Liver (tissue), 9 donors: Measurements from ENCODE around the gene WNT4. TPM values are rescaled to one million over a fixed set of nuclear protein-coding genes. Genes with fewer than 3 reads are reported as not detected.
A peak's percentile ranks its signal among the peaks of the same experiment; 100 is the strongest.

Experiments used
- DNase-seq: peaks from one replicate; pipeline ENCODE4 v3.0.0-alpha.2; 2017; ENCODE audit warnings: low spot score
- H3K27ac ChIP-seq, 2 donors: one replicate each; pipeline ENCODE4 v1.7.0; 2013; ENCODE audit warnings: inconsistent platforms in 2 of 2, low read length in 2 of 2, control low read depth in 1 of 2, low read depth in 1 of 2, mild to moderate bottlenecking in 1 of 2
- H3K27me3 ChIP-seq, 4 donors: one replicate each; pipeline versions ENCODE4 v1.6.1 to v1.7.0; 2013; ENCODE audit warnings: low read length in 3 of 4, inconsistent platforms in 1 of 4, mild to moderate bottlenecking in 1 of 4, moderate library complexity in 1 of 4; ENCODE audit not compliant: control insufficient read depth in 4 of 4, insufficient read depth in 4 of 4
- H3K36me3 ChIP-seq, 4 donors: one replicate each; pipeline versions ENCODE4 v1.6.1 to v1.7.0; 2013; ENCODE audit warnings: low read length in 3 of 4, mild to moderate bottlenecking in 3 of 4, low read depth in 1 of 4, moderate library complexity in 1 of 4; ENCODE audit not compliant: control insufficient read depth in 4 of 4, insufficient read depth in 3 of 4
- H3K4me1 ChIP-seq, 4 donors: one replicate each; pipeline versions ENCODE4 v1.6.1 to v1.7.0; 2013; ENCODE audit warnings: low read length in 3 of 4, mild to moderate bottlenecking in 3 of 4, moderate library complexity in 1 of 4; ENCODE audit not compliant: control insufficient read depth in 4 of 4, insufficient read depth in 4 of 4
- H3K4me3 ChIP-seq, 3 donors: one replicate each; pipeline versions ENCODE4 v1.6.1 to v1.7.0; 2013; ENCODE audit warnings: low read length in 3 of 3, control low read depth in 1 of 3, low read depth in 1 of 3, mild to moderate bottlenecking in 1 of 3
- H3K9ac ChIP-seq, 2 donors: one replicate each; pipeline ENCODE4 v1.7.0; 2013; ENCODE audit warnings: low read length in 2 of 2, mild to moderate bottlenecking in 2 of 2, moderate library complexity in 2 of 2, control low read depth in 1 of 2, low read depth in 1 of 2
- H3K9me3 ChIP-seq, 4 donors: one replicate each; pipeline versions ENCODE4 v1.6.1 to v1.7.0; 2013; ENCODE audit warnings: low read length in 3 of 4; ENCODE audit not compliant: control insufficient read depth in 4 of 4
- ATF3 ChIP-seq: IDR thresholded peaks from 2 replicates; pipeline ENCODE4 v1.6.1; 2016; ENCODE audit warnings: antibody characterized with exemption
- EGR1 ChIP-seq, 2 donors: IDR thresholded peaks; 2 replicates each; pipeline ENCODE4 v1.6.1; 2016 to 2018; ENCODE audit warnings: antibody characterized with exemption in 2 of 2, low read depth in 2 of 2
- FOXA1 ChIP-seq: IDR thresholded peaks from 2 replicates; pipeline ENCODE4 v1.6.1; 2016; ENCODE audit warnings: antibody characterized with exemption
- FOXA2 ChIP-seq: IDR thresholded peaks from 2 replicates; pipeline ENCODE4 v1.6.1; 2016; ENCODE audit warnings: antibody characterized with exemption
- GABPA ChIP-seq, 2 donors: IDR thresholded peaks in 1 of 2; conservative IDR thresholded peaks in 1 of 2; 2 replicates each; pipeline ENCODE4 v1.6.1; 2016; ENCODE audit warnings: antibody characterized with exemption in 2 of 2, mild to moderate bottlenecking in 1 of 2, moderate library complexity in 1 of 2
- HNF4A ChIP-seq, 2 donors: conservative IDR thresholded peaks; 2 replicates each; pipeline ENCODE4 v1.6.1; 2016; ENCODE audit warnings: antibody characterized with exemption in 2 of 2, mild to moderate bottlenecking in 2 of 2
- HNF4G ChIP-seq: IDR thresholded peaks from 2 replicates; pipeline ENCODE4 v1.6.1; 2016; ENCODE audit warnings: antibody characterized with exemption
- JUND ChIP-seq, 2 donors: IDR thresholded peaks; 2 replicates each; pipeline ENCODE4 v1.6.1; 2016; ENCODE audit warnings: antibody characterized with exemption in 2 of 2
- NR2F2 ChIP-seq: IDR thresholded peaks from 2 replicates; pipeline ENCODE4 v1.6.1; 2016; ENCODE audit warnings: antibody characterized with exemption
- RAD21 ChIP-seq, 2 donors: IDR thresholded peaks; 2 replicates each; pipeline ENCODE4 v1.6.1; 2016; ENCODE audit warnings: antibody characterized with exemption in 2 of 2, mild to moderate bottlenecking in 2 of 2
- REST ChIP-seq: IDR thresholded peaks from 2 replicates; pipeline ENCODE4 v1.6.1; 2016; ENCODE audit warnings: antibody characterized with exemption, mild to moderate bottlenecking
- RXRA ChIP-seq, 2 donors: IDR thresholded peaks; 2 replicates each; pipeline ENCODE4 v1.6.1; 2017 to 2018; ENCODE audit warnings: antibody characterized with exemption in 2 of 2, mild to moderate bottlenecking in 1 of 2
- SP1 ChIP-seq: IDR thresholded peaks from 2 replicates; pipeline ENCODE4 v1.6.1; 2018; ENCODE audit warnings: antibody characterized with exemption, mild to moderate bottlenecking
- TAF1 ChIP-seq: conservative IDR thresholded peaks from 2 replicates; pipeline ENCODE4 v1.6.1; 2016; ENCODE audit warnings: antibody characterized with exemption, mild to moderate bottlenecking
- YY1 ChIP-seq: IDR thresholded peaks from 2 replicates; pipeline ENCODE4 v1.6.1; 2016; ENCODE audit warnings: antibody characterized with exemption, mild to moderate bottlenecking
- ZBTB33 ChIP-seq: IDR thresholded peaks from 2 replicates; pipeline ENCODE4 v1.6.1; 2016; ENCODE audit warnings: antibody characterized with exemption
- WGBS: extraction: QIAGEN DNeasy Blood & Tissue Kit; methylation state at CpG from one replicate; pipeline ENCODE4 v1.1.7; 2013; 5-methylcytosine and 5-hydroxymethylcytosine counted together
- polyA plus RNA-seq, 2 donors: library from polyadenylated mRNA; stranded (reverse) in 1 of 2; unstranded in 1 of 2; fragments of 200-250 nt in 1 of 2; fragments of >200 nt in 1 of 2; fragmentation: Nextera tagmentation in 1 of 2; extraction: Ambion mirVana in 1 of 2; gene quantifications; one replicate each; pipeline versions ENCODE4 v1.2.1 to v1.2.3, GENCODE V29; 2013 to 2015
- total RNA-seq, 2 donors: library from RNA; depleted of rRNA; stranded (reverse); fragments of >200 nt; gene quantifications; one replicate each; pipeline ENCODE4 v1.2.3, GENCODE V29; 2014
- TF ChIP-seq, protein P1 (sequence below): IDR thresholded peaks from 2 replicates; pipeline ENCODE4 v1.6.1; 2016; ENCODE audit warnings: antibody characterized with exemption
- TF ChIP-seq, protein P2 (sequence below): fragments of 150-350 bp; IDR thresholded peaks from 2 replicates; pipeline ENCODE4 v1.5.1; 2017; ENCODE audit warnings: improper control_type of control experiment, low read depth, low read length; ENCODE audit not compliant: missing input control
- donor health status: healthy.
- donor health status: healthy.
- donor health status: healthy.
- donor health status: healthy.
- donor health status: healthy.

Gene WNT4
- under 1 TPM in 1 of 2 donors, not detected in 1; under 0.01 TPM for total RNA-seq
- under 1 TPM in 1 of 2 donors, not detected in 1; 0.09 TPM for polyA plus RNA-seq

DNA sequence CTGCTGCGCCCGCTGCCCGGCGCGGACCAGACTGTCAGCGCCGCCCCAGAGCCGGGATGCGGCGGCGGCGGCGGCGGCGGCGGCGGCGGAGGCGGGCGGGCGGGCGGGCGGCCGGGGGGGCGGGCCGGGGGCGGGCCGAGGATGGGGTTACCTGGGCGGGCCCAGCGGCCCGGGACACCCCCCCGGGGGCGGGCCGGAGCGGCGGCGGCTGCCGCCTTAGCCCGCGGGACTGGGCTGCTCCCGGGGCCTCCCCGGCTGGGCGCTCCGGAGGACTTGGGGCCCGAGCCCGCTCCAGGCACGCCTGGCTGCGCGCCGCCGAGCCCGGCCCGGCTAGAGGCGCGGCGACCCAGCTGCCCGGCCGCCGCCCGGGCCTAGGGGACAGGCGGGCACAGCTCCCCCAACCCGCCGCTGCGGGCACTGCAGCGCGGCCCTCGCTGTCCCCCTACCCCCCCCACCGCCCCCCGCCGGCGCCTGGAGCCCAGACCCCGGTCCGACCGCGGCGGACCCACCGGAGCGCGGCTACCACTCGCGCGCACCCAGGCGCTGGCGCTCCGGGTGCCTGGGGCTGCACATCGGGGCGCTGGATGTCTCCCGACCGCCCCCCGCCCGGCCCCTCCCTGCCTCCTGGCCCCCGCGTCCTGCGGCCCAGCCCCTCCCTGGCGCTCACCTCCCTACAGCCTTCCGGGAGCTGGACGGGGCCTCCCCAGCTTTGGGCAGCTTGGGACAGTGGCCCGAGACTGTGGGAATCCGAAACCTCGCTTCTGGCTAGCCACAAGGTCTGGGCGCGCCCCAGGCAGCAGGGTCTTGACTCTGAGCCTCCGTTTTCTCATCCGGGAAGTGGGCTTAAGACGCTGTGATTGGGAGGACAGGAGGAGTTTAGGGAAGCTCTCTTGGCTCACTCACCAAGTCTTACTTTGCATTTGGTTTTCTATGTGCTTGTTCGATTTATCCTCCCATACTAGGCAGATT, at the start of gene WNT4:
WNT4 (minus strand) TSS at position 33 of the 969 bp plus-strand sequence. CDS start 175 bp downstream, outside the sequence.
- Histone ChIP-seq H3K4me3 (peak within 1 kb of the TSS in 1 of 3 donors; percentile 52), H3K9me3 (no peaks in the 10 kb centered on the region), H3K9ac (no peak within 1 kb of the TSS), H3K36me3 (no peaks in the 10 kb centered on the region), H3K27ac (no peak within 1 kb of the TSS), H3K27me3 (peaks cover 2 to 15% (median 7%) of the 10 kb centered on the region in 4 donors), H3K4me1 (peaks cover 2 to 14% (median 8%) of the 10 kb centered on the region in 4 donors)
- DNase-seq = no peak
- WGBS = 3% methylated on average over 90 of the region's 106 CpGs
- TF ChIP-seq YY1 = no peak
- TF ChIP-seq GABPA (IDR thresholded peaks at IDR 0.05 in 1 of 2, conservative IDR thresholded peaks at IDR 0.05 in 1 of 2) = no peak
- no peak for TF ChIP-seq ZBTB33
- TF ChIP-seq RXRA (IDR thresholded peaks at IDR 0.05) = no peak
- no peak for TF ChIP-seq ATF3
- TF ChIP-seq RAD21 (IDR thresholded peaks at IDR 0.05) = no peak
- no peak for TF ChIP-seq REST
- no peak for TF ChIP-seq EGR1 (IDR thresholded peaks at IDR 0.05; ENCODE audit: low read depth in 2 of 2)
- no peak for TF ChIP-seq HNF4A (conservative IDR thresholded peaks at IDR 0.05)
- TF ChIP-seq, protein P1, sequence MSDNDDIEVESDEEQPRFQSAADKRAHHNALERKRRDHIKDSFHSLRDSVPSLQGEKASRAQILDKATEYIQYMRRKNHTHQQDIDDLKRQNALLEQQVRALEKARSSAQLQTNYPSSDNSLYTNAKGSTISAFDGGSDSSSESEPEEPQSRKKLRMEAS = no peak
- TF ChIP-seq FOXA2 = no peak
- no peak for TF ChIP-seq FOXA1
- TF ChIP-seq NR2F2 = no peak
- TF ChIP-seq JUND (IDR thresholded peaks at IDR 0.05) = no peak
- TF ChIP-seq, protein P2, sequence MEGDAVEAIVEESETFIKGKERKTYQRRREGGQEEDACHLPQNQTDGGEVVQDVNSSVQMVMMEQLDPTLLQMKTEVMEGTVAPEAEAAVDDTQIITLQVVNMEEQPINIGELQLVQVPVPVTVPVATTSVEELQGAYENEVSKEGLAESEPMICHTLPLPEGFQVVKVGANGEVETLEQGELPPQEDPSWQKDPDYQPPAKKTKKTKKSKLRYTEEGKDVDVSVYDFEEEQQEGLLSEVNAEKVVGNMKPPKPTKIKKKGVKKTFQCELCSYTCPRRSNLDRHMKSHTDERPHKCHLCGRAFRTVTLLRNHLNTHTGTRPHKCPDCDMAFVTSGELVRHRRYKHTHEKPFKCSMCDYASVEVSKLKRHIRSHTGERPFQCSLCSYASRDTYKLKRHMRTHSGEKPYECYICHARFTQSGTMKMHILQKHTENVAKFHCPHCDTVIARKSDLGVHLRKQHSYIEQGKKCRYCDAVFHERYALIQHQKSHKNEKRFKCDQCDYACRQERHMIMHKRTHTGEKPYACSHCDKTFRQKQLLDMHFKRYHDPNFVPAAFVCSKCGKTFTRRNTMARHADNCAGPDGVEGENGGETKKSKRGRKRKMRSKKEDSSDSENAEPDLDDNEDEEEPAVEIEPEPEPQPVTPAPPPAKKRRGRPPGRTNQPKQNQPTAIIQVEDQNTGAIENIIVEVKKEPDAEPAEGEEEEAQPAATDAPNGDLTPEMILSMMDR = no peak
- no peak for TF ChIP-seq TAF1
- TF ChIP-seq SP1 = no peak
- TF ChIP-seq HNF4G = no peak
